Endothelial cell of umbilical vein (primary cell): Measurements from ENCODE around the gene NFKBIA. TPM values are rescaled to one million over a fixed set of nuclear protein-coding genes. Genes with fewer than 3 reads are reported as not detected.

Source experiments
- BruUV-seq: library from RNA; stranded (reverse); fragments of 400-500 nt; replicated peaks from 2 replicates; lab custom pipeline; 2021; lab: Mats Ljungman, UMichigan
- CTCF ChIA-PET: fragments of 300-600, 350-600 bp; sonication (Branson Sonifier 250); formaldehyde crosslinking; loops from one replicate; lab custom pipeline; 2021; ENCODE audit warnings: antibody characterized with exemption, inconsistent platforms; lab: Charles Lee
- POLR2A ChIA-PET: fragments of 300-600, 350-600 bp; sonication (Branson Sonifier 250); formaldehyde crosslinking; loops from one replicate; lab custom pipeline; 2021; ENCODE audit warnings: antibody characterized with exemption, inconsistent platforms; lab: Charles Lee
- DNase-seq: peaks from one replicate; pipeline ENCODE4 v3.0.0-alpha.2; 2011; ENCODE audit warnings: low read depth, low spot score
- FAIRE-seq: peaks from 2 replicates; lab custom pipeline; 2011; peaks lifted over from hg19 to GRCh38; lab: Jason Lieb, UNC
- H2AFZ ChIP-seq: 2 replicates; pipeline ENCODE4 v1.6.0; 2012; ENCODE audit warnings: low read depth, low read length, control low read depth, inconsistent platforms
- H3K27ac ChIP-seq: 2 replicates; pipeline ENCODE4 v1.5.1; 2011; ENCODE audit warnings: low read depth, mild to moderate bottlenecking, control low read depth, low read length, moderate library complexity; ENCODE audit not compliant: insufficient read depth
- H3K27me3 ChIP-seq, 2 experiments: 2 replicates each; pipeline versions ENCODE4 v1.6.0 to v1.6.1; 2011; ENCODE audit warnings: low read length in 2 of 2, mixed read lengths in 1 of 2; ENCODE audit not compliant: control insufficient read depth in 2 of 2, insufficient read depth in 2 of 2
- H3K36me3 ChIP-seq, 2 experiments: 2 replicates in 1 of 2; 3 replicates in 1 of 2; pipeline ENCODE4 v1.5.1; 2011; ENCODE audit warnings: low read length in 2 of 2, mild to moderate bottlenecking in 1 of 2, moderate library complexity in 1 of 2; ENCODE audit not compliant: control insufficient read depth in 2 of 2, insufficient read depth in 2 of 2; ENCODE audit errors: extremely low read depth in 1 of 2
- H3K4me1 ChIP-seq: 3 replicates; pipeline ENCODE4 v1.5.1; 2011; ENCODE audit warnings: mild to moderate bottlenecking, low read length; ENCODE audit not compliant: control insufficient read depth, insufficient read depth; ENCODE audit errors: extremely low read depth
- H3K4me2 ChIP-seq: 2 replicates; pipeline ENCODE4 v1.6.1; 2011; ENCODE audit warnings: low read length, control low read depth, mixed read lengths; ENCODE audit not compliant: insufficient read depth
- H3K4me3 ChIP-seq, 3 experiments: fragments of 200-600 bp in 1 of 3; sonication (generic), shearing (Covaris generic) in 1 of 3; replicated peaks in 1 of 3; 2 replicates each; pipeline ENCODE4 v1.5.1; 2011 to 2016; ENCODE audit warnings: control low read depth in 3 of 3, low read length in 3 of 3, mild to moderate bottlenecking in 2 of 3, inconsistent platforms in 1 of 3, low read depth in 1 of 3, moderate library complexity in 1 of 3; ENCODE audit not compliant: insufficient read depth in 1 of 3
- H3K79me2 ChIP-seq: 2 replicates; pipeline ENCODE4 v1.6.0; 2012; ENCODE audit warnings: low read length, inconsistent platforms; ENCODE audit not compliant: control insufficient read depth, insufficient read depth
- H3K9ac ChIP-seq: replicated peaks from 2 replicates; pipeline ENCODE3; 2011; ENCODE audit warnings: low read length, control low read depth; ENCODE audit not compliant: insufficient read depth; ENCODE audit errors: extremely low read depth
- H3K9me1 ChIP-seq: replicated peaks from 3 replicates; pipeline ENCODE4 v1.6.0; 2011; ENCODE audit warnings: mild to moderate bottlenecking, low read length; ENCODE audit not compliant: control insufficient read depth, insufficient read depth; ENCODE audit errors: extremely low read depth
- H3K9me3 ChIP-seq: replicated peaks from 2 replicates; pipeline ENCODE4 v1.5.1; 2012; ENCODE audit warnings: low read length, inconsistent platforms; ENCODE audit not compliant: control insufficient read depth, insufficient read depth
- H4K20me1 ChIP-seq: replicated peaks from 2 replicates; pipeline ENCODE3; 2011; ENCODE audit warnings: mild to moderate bottlenecking, low read length; ENCODE audit not compliant: control insufficient read depth, insufficient read depth; ENCODE audit errors: extremely low read depth
- EZH2 ChIP-seq: IDR thresholded peaks from 2 replicates; pipeline ENCODE4 v1.6.1; 2012; ENCODE audit warnings: borderline replicate concordance, low read depth, mild to moderate bottlenecking, moderate library complexity, low read length, inconsistent platforms; ENCODE audit not compliant: severe bottlenecking
- FOS ChIP-seq: IDR thresholded peaks from 2 replicates; pipeline ENCODE4 v1.6.1; 2011; ENCODE audit warnings: mild to moderate bottlenecking, low read length, moderate library complexity, borderline replicate concordance; ENCODE audit not compliant: insufficient read depth
- GATA2 ChIP-seq: IDR thresholded peaks from 2 replicates; pipeline ENCODE4 v1.7.0; 2011; ENCODE audit warnings: low read depth, mild to moderate bottlenecking, moderate library complexity, mixed read lengths, low read length; ENCODE audit not compliant: insufficient read length, insufficient read depth
- JUN ChIP-seq: IDR thresholded peaks from 2 replicates; pipeline ENCODE4 v1.6.1; 2011; ENCODE audit warnings: borderline replicate concordance, low read depth; ENCODE audit not compliant: insufficient read length, insufficient read depth
- MAX ChIP-seq: IDR thresholded peaks from 2 replicates; pipeline ENCODE4 v1.6.1; 2011; ENCODE audit not compliant: insufficient read depth, insufficient read length
- MYC ChIP-seq: IDR thresholded peaks from one replicate; pipeline ENCODE4 v1.6.1; 2011; ENCODE audit warnings: mild to moderate bottlenecking, low read depth, low read length
- POLR2A ChIP-seq: IDR thresholded peaks from 2 replicates; pipeline ENCODE4 v1.6.1; 2012; ENCODE audit warnings: low read depth, mild to moderate bottlenecking, control low read depth, low read length
- POLR2AphosphoS5 ChIP-seq: IDR thresholded peaks from 2 replicates; pipeline ENCODE4 v1.6.1; 2012; ENCODE audit warnings: low read depth, mild to moderate bottlenecking, control low read depth, low read length, moderate library complexity; ENCODE audit not compliant: insufficient read depth
- dilution Hi-C: fragments of 300-500 bp; cut with MboI; formaldehyde crosslinking; loops from one replicate; pipeline ENCODE4 v1.15.0; 2019; ENCODE audit warnings: low sequenced_read_pairs; ENCODE audit not compliant: extremely low pct_ligation_motif_present
- intact Hi-C: fragments of 100-400 bp; cut with micrococcal nuclease; formaldehyde crosslinking; loops from one replicate; pipeline ENCODE4 v1.10.0; 2022
- polyA plus RNA-seq, 4 experiments: library from polyadenylated mRNA; depleted of rRNA in 3 of 4; stranded (reverse) in 3 of 4; unstranded in 1 of 4; fragments of >200 nt; gene quantifications; 2 replicates each; pipeline versions ENCODE4 v1.2.1 to v1.2.3, GENCODE V29; 2011 to 2012; ENCODE audit warnings: missing spikeins in 1 of 4
- total RNA-seq: library from RNA; stranded (reverse); gene quantifications from 2 replicates; pipeline ENCODE4 v1.2.3, GENCODE V29; 2021

The NFKBIA gene
- total and polyA plus RNA-seq, 2 donors (not counting 3 experiments of a cell fraction or from before 2014, with no cell fraction given): 55.7 to 82.8 TPM

GRCh38 chr14:35403114-35403602 lies 1.4 kb downstream of the NFKBIA start:
- DNase-seq (peak; percentile 31), FAIRE-seq (peak; percentile 42)
- Histone ChIP-seq H3K79me2 (peaks cover 23% of the 10 kb centered on the region), H3K9ac (peak overlapping the region; percentile 78), H2AFZ (no peak overlapping the region), H3K27me3 (no peaks in the 10 kb centered on the region), H4K20me1 (no peaks in the 10 kb centered on the region), H3K9me1 (no peaks in the 10 kb centered on the region), H3K36me3 (peaks cover 15 to 21% of the 10 kb centered on the region in 2 experiments), H3K4me1 (peaks cover 50% of the 10 kb centered on the region), H3K9me3 (no peaks in the 10 kb centered on the region), H3K4me2 (peak overlapping the region; percentile 60), H3K27ac (peak overlapping the region; percentile 74), H3K4me3 (peak overlapping the region; percentile 5 to 74 (median 63))
- no TSS peak for BruUV-seq
- ChIA-PET CTCF (interaction anchor here (0.9 to 4.3 kb wide), 17 partner anchors 11 to 284 kb away, joined by 3 to 53 read pairs (median 9); partner anchors contain the start of genes PPP2R3C and PSMA6), POLR2A (interaction anchor here (0.6 to 2.4 kb wide), 11 partner anchors 11 to 357 kb away, joined by 3 to 16 read pairs (median 6); partner anchors contain the start of genes FAM177A1, PPP2R3C, PRORP and PSMA6)
- TF ChIP-seq GATA2: no peak
- no peak for TF ChIP-seq POLR2AphosphoS5
- dilution Hi-C loops (no loop called here), intact Hi-C loops (loop anchor here (5.0 kb wide), 1 partner anchor 621 kb away; no protein-coding TSS in a partner anchor)

GRCh38 chr14:35402323-35403113 lies 2.0 kb downstream of the NFKBIA start:
- no peak for FAIRE-seq
- Histone ChIP-seq H3K9ac (peak overlapping the region; percentile 78), H3K9me1 (no peaks in the 10 kb centered on the region), H2AFZ (no peak overlapping the region), H3K36me3 (peaks cover 15 to 21% of the 10 kb centered on the region in 2 experiments), H3K27ac (peak overlapping the region; percentile 74), H3K4me2 (peak overlapping the region; percentile 60), H3K27me3 (no peaks in the 10 kb centered on the region), H3K4me3 (peak overlapping the region in 2 of 3 experiments; percentile 63 to 74), H4K20me1 (no peaks in the 10 kb centered on the region), H3K79me2 (peaks cover 23% of the 10 kb centered on the region), H3K9me3 (no peaks in the 10 kb centered on the region), H3K4me1 (peaks cover 56% of the 10 kb centered on the region)
- CTCF ChIA-PET: interaction anchor here (0.8 to 4.3 kb wide), 12 partner anchors 11 to 285 kb away, joined by 3 to 25 read pairs (median 6); no protein-coding TSS in a partner anchor
- intact Hi-C loops (loop anchor here (5.0 kb wide), 1 partner anchor 620 kb away; no protein-coding TSS in a partner anchor), dilution Hi-C loops (no loop called here)
- peak; percentile 38 for DNase-seq
- TF ChIP-seq POLR2AphosphoS5 (no peak), MYC (no peak), JUN (no peak), POLR2A (peak; percentile 29), EZH2 (no peak), GATA2 (no peak), MAX (no peak), FOS (no peak)
- POLR2A ChIA-PET: interaction anchor here (0.7 to 3.0 kb wide), 4 partner anchors 28 to 214 kb away, joined by 3 to 16 read pairs (median 6); partner anchors contain the start of gene PSMA6
- BruUV-seq: TSS peak; percentile 46
